Measurements from ENCODE around the gene OLFML1.
"Not testable (repeated sequence)": the region's sequence is repeated elsewhere in the genome, so short reads cannot be mapped to it uniquely, and the experiment has no call there.

OLFML1 gene

DNA sequence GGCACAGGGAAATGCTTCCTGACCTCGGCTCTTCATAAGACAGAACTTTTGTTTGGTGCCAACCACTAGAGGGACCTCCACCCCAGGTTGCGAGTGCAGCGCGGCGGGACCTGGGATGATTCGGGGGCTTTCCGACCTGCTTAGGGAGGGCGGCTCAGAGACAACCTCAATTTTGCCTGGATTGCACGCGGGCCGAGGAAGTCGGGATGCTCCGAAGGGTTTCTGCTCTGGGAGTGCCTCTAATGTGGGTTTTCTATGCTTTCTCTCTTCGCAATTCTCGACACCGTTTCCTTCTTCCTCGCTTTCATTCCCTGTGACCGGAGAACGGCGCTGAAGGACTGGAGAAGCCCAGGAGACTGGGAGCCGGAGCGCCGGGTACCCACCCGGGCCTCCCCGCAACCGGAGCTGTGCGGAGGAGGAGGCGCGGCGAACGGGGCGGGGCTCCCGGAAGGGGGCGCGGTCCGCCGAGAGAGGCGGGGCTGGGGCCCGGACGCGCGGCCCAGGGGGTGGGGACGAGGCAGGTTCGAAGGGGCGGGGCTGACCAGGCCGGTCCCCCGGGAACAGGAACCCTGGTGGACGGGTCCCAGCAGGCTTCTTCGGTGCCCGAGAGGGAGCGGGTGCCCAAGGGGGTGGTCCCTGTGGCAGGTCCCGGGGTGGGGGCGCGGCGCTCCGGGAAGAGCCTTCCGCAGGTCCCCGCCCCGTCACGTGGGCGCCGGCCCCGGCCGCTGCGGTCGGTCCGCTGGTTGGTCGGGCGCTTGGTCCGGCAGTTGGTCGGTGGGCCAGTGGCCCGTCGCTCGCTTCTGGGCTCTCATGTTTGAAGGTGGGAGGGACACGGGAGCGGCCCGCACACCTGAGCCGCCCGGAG is 28.2 kb downstream of the OLFML1 start, which contains the start of gene PPFIBP2:
PPFIBP2 (plus strand) TSS at position 766 of the 865 bp plus-strand sequence. CDS start 35,477 bp downstream, outside the sequence.
- no peak for DNase-seq

DNA sequence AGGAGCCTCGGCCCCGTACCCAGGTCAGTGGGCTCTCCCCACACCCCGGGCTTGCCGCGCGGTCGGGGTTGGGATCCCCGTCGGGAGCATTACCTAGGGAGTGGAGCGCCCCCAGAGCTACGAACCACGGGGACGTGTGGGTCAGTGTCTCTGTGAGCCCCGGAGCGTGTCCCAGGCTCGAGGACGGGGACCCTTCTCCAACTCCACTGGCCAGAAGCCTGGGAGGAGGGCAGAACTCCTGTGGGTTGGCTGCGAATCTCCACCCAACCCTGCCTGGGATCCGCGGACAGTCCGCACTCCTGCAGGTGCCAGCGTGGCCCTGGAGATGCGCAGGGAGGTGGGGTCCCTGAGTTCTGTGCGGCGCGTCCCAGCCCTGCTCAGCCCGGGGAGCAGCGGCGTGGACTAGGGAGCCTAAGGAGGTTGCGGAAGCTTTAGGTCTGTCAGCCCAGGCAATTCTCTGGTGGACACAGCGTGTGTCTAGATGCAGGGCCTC is 28.8 kb downstream of the OLFML1 start:
- no peak for DNase-seq

DNA sequence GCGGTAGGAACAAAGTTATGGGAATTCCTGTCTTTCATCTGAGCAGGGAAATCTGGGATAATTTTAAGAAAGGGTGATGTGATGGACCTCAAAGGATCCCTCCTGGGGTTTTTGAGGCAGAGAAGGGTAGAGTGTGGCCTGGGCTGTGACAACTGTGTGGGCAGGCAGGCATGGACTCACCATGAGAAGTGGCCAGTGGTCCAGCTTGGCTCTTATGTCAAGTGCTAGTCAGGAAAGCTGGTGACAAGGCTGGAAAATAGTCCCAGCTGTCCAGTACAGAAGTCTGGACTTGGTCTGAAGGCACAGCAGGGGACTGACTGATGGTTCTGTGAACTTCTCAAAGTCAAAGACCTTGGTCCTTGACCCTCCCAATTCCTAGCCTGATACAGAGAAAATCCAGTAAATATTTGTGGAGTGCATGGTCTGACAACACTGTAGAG is 30.2 kb downstream of the OLFML1 start:
- DNase-seq = no peak

DNA sequence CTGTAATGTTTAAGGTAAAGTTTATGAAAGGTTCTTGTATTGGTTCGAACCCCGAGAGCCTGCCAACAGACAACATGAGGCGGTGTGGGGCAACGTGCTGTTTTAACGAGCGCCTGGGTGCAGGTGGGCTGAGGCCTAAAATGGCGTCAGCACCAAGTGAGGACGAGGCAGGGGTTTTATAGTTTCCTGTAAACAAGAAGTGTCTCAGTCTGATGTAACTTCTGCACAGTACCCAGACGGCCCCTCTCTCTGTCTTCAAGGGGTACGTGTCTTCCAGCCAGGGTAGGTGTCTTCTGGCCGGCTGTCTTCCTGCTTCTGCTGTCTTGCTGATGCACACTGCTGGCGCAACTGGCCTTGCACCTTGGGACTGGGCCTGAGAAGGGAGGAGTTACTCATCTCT is 31.2 kb downstream of the OLFML1 start:
- no peak for DNase-seq

DNA sequence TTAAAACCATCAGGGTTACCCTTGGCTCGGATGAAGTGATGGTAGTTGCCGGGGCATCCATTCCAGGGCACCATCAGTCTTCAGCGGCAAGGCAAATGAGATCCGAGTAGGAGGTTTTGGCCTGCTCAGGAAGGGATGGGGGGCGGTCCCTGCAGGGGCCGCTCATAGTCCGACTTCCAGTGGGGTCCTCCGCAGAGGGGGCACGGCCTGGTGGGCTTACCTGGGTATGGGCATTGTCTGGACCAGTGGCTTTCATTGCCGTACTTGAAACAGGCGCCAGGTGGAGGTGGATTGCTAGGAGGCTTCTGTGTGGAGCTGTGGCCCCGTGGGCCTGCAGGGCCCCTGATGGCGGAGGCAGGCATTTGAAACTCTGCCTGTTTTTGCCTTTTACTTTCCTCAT is 32.4 kb downstream of the OLFML1 start:
- not testable (repeated sequence) for DNase-seq

DNA sequence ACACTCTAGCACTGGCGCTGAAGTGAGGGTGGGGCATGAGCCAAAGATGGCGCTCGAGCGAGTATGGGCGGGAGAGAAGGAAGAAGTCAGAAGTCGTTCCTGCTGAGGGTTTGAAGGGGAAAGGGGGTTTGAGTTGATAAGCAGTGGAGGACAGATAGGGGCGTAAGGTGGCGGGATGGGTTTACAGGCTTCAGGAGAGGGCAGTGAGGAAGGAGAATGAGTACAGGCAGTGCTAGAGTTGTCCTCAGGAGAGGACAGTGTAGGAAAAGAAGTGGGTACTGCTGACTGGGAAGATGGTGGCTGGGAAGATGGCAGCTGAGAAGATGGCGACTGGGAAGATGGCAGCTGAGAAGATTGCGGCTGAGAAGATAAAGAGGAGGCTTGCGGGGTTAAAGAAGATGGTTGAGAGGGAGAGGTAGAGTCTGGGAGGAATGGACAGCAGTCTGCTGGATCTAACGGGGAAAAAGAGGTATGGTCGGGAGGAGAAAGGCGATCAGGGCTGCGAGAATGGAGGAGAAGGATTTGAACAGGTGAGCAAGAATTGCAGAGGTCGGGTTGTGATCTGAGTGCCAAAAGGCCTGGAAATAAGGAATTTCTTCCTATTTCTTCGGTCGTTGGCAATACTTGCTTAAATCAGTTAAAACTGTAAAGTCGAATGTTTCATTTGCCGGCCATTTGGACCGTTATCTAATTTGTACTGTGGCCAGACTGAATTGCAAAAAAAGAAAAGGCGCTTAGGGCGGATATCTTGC is 33.7 kb downstream of the OLFML1 start:
- DNase-seq = no peak

DNA sequence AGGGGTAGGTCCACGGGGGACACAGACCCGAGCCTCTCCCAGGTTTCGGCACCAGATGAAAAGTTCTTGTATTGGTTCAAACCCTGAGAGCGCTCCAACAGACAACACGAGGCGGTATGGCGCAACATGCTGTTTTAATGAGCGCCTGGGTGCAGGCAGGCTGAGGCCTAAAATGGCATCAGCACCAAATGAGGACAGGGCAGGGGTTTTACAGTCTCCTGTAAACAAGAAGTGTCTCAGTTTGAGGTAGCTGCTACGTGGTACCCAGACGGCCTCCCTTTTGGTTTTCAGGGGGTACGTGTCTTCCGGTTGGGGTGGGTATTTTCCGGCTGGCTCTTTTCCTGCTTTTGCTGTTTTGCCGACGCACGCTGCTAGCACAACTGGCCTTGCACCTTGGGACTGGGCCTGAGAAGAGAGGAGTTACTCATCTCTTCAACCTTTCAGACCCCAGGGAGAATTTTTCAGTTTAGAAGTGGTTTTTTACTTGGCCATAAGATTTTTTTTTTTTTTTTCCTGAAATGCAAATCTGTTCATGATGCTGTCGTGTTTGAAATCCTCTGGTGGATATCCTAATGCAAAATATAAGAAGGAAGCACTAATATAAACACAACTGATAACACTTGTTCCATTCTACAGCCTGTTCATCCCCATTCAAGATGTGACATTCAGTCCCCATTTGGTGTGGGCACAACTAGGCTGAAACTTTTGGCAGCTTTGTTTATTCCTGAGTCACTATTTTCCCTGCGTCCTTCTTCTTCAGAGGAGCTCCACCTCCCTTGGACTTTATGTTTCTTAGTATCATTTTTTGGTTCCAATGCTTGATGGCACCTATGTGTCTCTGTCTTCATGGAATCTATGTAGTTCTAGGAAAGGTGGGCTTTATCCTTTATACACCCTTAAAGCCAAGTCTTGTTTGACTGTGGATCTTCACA is 35.0 kb downstream of the OLFML1 start:
- no peak for DNase-seq

DNA sequence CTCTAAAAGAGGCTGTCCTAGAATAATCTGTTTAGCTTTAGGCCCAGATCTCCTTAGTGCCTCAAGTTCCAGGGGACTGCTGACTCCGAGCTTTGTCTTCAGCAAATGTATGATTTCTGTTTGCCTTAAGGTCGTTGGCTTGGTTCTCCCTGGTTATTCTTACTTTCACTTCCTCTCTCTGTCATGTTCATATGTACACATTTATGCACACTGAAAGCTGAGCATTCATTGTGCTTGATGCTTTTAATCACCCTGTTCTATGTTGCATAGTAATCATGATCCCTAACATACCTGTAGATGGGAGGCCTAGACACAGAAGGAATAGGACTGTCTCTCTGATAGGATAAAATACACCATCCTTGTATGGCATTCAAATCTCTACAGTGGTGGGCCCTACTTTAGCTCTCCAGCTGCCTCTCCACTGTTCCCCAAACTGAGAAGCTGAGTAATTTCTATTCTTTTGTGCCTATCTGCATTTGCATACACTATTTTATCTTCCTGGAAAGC is 35.7 kb downstream of the OLFML1 start:
- DNase-seq = no peak

DNA sequence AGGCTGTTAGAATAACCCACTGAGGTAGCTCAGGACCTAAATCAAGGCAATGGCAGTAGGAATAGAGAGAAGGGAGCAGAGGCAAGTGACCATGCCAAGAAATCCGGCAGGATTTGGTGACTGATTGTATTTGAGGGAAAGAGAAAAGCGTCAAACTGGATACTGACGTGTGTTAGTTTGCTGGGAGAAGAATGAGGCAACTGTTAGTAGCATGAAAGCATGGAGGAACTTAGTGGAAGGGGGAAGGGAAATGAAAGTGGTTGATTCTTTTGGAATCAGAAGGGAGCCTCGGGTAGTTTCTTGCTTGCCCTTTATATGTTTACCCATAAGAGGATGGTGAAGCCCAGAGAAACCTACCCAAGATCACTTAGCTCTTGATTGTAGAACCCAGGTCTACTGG is 36.8 kb downstream of the OLFML1 start:
- DNase-seq = no peak

DNA sequence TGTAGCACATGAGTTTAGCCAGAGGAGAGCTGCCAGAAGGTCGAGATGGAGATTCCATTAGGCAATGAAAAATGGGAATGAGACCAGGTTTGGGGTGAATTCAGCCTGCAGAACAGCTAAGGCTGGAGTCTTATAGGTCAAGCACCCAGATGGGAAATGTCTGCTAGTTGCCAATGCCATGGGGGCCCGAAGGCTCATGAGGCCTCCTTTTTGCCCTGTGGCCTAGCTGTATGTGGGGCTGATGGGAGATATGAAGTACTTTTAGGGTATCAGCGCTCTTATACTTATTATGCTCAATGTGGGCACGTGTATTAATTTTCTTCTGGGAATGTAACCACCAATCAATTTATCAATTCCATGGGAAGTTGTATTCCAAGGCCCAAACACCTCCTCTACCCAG is 37.2 kb downstream of the OLFML1 start:
- no peak for DNase-seq

DNA sequence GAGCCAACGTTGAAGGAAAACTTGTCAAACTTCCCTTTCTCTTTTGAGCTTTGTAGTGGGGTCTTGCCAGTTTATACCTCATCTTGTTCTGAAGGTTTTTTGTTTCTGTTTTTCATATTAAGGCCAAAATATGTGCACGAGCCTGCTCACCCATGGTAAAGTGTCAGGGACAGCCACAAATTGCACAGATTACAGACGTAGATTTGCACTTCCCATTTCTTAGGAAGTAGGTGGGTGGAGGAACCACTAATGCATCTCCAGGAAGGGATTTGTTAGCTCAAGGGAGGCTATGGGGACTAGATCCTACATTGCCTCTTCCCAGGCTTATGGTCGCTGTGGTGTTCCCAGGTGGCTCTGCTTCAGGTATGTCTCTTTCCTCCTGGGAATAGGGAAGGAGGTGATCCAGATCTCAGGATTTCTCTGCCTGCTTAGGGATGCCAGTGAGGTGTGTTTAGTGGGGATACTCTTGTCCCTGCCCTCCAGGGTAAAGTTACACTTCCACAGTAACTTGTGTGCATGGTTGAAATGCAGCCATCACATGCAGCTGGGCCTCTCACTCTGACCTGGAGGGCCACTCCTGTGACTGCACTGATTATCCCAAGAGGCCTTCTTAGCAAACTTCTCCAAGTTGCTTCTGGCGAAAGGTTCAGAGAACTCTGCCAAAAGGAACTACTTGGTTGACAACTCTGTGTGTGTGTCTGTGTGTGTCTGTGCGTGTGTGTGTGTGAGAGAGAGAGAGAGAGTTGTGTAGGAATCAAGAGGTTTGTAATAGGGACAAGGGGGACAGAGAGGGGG is 38.3 kb downstream of the OLFML1 start:
- no peak for DNase-seq

DNA sequence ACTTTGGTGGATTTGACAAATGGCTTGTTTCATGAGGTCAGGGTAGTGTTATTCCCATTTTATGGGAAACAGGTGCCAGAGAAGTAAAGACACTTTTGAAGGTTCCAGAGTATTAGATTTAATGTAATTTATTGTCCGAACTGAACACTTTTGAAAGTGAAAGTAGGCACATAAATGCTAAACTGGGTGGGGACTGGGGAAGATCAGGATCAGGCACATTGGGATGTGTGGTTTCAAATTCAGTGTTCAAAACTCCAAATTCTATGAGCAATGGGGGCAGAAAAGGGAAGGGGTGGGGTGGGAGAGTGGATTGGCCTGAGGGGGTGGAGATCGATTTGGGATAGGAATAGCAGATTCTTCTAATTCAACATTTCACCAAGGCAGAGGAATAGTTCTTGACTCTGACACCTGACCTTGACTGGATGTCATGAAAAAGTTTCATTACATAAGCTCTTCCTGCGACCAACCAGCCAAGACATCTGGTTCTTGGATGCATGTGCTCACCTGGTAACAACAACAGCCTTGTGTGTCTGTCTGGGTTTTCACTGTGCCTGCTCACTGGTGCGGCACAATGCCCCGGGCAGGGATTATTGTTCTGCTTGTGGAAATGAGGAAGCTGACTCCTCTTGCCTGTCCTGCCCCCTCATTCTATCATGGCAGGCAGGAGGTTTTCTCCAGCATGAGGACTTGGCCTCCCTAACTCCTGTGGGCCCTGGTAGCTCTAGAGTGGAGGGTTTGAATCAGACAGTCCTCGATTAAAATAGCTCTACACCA is 39.3 kb downstream of the OLFML1 start:
- DNase-seq = no peak

DNA sequence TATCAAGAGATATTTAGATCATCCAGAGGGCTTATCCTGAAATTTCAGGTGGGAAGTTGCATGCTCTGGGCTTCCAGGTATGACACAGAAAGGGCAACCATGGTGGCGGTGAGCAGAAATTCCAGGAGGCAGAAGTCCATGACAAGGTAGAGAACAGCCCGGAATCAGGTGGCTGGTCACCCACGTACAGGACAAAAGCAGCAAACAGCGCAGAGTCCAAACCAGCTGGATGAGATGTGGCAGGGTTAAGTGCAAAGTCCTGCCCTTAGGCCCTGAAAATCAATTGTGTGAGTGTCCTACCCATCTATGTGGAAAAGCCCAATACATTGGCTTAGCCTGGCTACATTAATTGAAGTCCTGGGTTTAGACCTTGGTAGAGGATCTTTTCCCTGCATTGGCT is 40.1 kb downstream of the OLFML1 start:
- no peak for DNase-seq

DNA sequence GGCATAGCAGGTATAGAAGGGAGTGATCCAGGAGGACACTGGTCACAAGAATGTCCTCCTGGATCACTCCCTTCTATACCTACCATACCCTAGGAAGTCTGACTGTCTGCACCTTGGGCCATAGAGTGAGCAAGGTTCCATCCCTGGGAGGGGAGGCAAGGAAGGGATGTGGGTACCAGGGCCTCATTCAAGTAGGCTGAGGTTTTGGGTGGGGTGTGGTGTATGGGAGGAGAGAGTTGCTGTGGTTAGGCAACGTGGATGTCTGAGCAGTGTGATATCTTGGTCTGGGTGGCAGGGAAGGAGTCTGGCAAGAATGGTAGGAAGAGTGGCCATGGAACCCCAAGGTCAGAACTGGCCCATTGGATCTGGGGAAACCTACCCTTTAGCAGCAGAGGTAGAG is 41.7 kb downstream of the OLFML1 start:
- DNase-seq = no peak

DNA sequence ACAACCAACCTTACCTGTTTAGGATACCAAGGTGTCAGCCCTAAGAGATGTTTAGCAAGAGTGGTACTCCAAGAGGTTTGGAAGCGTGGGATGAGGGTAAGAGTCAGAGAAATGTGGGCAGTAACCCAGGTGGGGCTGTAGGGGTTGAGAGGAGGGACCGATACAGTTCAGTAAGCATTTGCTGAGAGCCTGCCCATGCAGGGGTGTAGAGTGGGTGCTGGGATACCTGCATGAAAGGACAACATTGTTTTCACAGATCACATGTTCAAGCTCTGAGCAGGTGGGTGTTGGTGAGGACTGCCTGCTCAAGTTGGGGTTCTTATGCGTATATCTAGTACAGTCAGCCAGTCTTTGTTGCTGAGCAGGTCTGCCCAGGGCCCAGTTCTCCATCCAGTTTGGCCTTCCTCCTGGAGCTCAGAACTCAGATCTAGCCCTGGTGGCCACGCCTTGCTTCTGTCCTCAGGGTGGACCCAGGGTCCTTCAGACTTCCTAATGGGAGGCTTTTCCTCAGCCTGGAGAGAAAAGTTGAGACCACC is 43.3 kb downstream of the OLFML1 start:
- DNase-seq = no peak

DNA sequence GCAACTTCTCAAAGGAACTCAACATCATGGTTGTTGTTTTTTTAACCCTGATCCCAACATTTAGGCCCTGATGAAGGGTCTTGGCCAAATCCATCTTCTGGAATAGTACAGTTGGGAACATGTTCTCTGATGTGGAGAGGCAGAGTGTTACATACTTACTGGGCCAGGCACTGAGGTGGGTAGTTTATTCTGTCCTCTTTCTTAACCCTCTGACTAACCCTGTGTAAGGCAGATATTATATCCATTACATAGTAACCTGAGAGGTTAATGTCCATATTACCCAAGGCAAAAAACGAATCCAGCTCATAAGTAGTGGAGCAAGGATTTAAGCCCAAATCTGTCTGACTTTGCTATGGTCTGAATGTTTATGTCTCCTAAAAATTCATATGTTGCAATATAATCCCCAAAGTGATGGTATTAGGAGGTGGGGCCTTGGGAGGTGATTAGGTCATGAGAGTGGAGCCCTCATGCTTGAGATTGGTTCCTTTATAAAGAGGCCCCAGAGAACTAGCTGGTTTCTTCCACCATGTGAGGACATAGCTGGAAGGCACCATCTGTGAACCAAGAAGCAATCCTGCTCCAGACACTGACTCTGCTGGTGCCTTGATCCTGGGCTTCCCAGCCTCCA is 44.8 kb downstream of the OLFML1 start:
- no peak for DNase-seq

DNA sequence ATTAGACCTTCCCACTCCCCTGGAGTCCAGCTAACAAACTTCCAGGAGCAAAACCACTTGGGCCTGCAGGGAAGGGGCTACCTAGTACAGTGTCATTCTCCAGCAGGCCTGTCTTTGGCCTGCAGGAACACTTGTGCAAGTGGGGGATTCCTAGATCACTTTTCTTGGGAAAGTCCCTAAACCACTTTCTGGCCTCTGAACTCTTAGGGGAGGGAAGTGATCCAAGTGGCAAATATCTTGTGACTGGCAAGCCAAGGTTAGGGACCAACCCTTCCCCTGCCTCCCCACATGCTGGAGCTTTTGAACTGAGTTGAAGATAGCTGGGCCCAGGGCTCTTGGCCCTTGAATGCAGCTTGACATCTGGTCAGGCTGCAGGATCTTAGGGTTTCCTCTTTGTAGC is 45.7 kb downstream of the OLFML1 start:
- no peak for DNase-seq

DNA sequence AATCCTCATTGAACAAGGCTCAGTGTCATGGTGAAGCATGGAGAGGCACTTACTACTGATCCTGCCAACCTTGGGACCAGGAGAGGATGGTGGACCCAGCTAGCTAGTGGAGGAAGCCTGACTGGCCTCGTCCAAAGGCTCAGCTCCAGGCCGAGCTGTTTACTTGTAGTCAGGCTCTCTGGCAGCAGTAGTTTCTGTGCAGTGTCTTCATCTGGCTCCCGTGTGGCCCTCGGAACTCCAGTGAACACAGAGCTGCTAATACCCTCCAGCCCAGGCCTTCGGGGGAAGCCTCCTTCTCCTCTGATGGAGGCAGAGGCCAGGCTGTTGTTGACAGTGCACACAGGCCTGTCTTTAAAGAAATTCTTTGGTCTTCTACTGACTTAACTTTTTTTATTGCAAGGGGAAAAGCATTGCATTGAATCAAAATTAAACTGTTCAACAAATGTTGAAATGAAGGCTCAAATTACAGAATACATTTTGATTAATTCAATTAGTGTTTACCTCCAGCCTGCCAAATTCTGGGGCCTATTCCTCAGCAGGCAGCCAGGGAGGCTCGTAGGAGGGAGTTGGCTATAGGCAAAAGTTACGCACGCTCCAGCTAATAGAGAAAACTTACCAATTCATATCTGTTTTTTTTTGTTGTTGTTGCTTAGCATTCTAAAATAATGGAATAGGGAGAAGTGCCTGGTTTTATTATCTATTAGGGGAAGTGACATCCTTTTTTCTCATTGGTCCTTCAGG is 47.3 kb downstream of the OLFML1 start:
- DNase-seq = no peak
